G401.6 (cell line): Measurements from ENCODE around the gene SUMF1.

Experiments
- FAIRE-seq: peaks from 2 replicates; lab custom pipeline; 2012; peaks lifted over from hg19 to GRCh38; lab: Jason Lieb, UNC

Gene SUMF1

GRCh38 chr3:4466741-4467521, at the start of gene SUMF1:
SUMF1 (minus strand) TSS chr3:4467269; CDS start chr3:4467245, 24 bp downstream.
- peak; percentile 45 for FAIRE-seq

GRCh38 chr3:4515916-4516579, 49.0 kb upstream of the SUMF1 start:
- FAIRE-seq, result no peak

- no peak for FAIRE-seq
Measured at GRCh38 chr3:4514916-4515315, 47.8 kb upstream of the SUMF1 start.

GRCh38 chr3:4514321-4514720, 47.3 kb upstream of the SUMF1 start:
- no peak for FAIRE-seq

GRCh38 chr3:4512895-4513616, 46.0 kb upstream of the SUMF1 start:
- no peak for FAIRE-seq

- no peak for FAIRE-seq
Measured at GRCh38 chr3:4511491-4512262, 44.6 kb upstream of the SUMF1 start.

GRCh38 chr3:4509983-4510755, 43.1 kb upstream of the SUMF1 start:
- FAIRE-seq, result no peak

- no peak for FAIRE-seq
Measured at GRCh38 chr3:4509043-4509442, 42.0 kb upstream of the SUMF1 start.

GRCh38 chr3:4508048-4508981, 41.2 kb upstream of the SUMF1 start:
- FAIRE-seq, result no peak

- FAIRE-seq, result no peak
Measured at GRCh38 chr3:4507024-4507596, 40.0 kb upstream of the SUMF1 start.

GRCh38 chr3:4506559-4507023, 39.5 kb upstream of the SUMF1 start:
- no peak for FAIRE-seq

- no peak for FAIRE-seq
Measured at GRCh38 chr3:4505688-4506558, 38.9 kb upstream of the SUMF1 start.

GRCh38 chr3:4504340-4505261, 37.5 kb upstream of the SUMF1 start:
- FAIRE-seq, result no peak

GRCh38 chr3:4503050-4503449, 36.0 kb upstream of the SUMF1 start:
- FAIRE-seq, result no peak

- FAIRE-seq, result no peak
Measured at GRCh38 chr3:4501927-4502326, 34.9 kb upstream of the SUMF1 start.

- FAIRE-seq, result no peak
Measured at GRCh38 chr3:4501437-4501836, 34.4 kb upstream of the SUMF1 start.

- FAIRE-seq, result no peak
Measured at GRCh38 chr3:4498446-4498845, 31.4 kb upstream of the SUMF1 start.

- no peak for FAIRE-seq
Measured at GRCh38 chr3:4497843-4498324, 30.8 kb upstream of the SUMF1 start.
